GM19452 (cell line): ENCODE data around the gene EXOC1L.

Experiments
- ATAC-seq: cut with Tn5 transposase; IDR thresholded peaks from one replicate; pipeline ENCODE4 v1.9.1; 2021; ENCODE audit not compliant: unreplicated experiment

The EXOC1L gene

GRCh38 chr4:55819634-55820033 lies at the start of gene EXOC1L:
TSS of gene EXOC1L (plus strand) at chr4:55819790. CDS start at chr4:55820027, 237 bp downstream.
- ATAC-seq: no peak

- no peak for ATAC-seq
Measured at GRCh38 chr4:55770662-55771061, 48.9 kb upstream of the EXOC1L start.

- ATAC-seq: no peak
Measured at GRCh38 chr4:55781341-55781740, 38.2 kb upstream of the EXOC1L start.

- no peak for ATAC-seq
Measured at GRCh38 chr4:55781812-55782211, 37.8 kb upstream of the EXOC1L start.

- no peak for ATAC-seq
Measured at GRCh38 chr4:55783584-55783983, 36.0 kb upstream of the EXOC1L start.

- no peak for ATAC-seq
Measured at GRCh38 chr4:55784747-55785146, 34.8 kb upstream of the EXOC1L start.

GRCh38 chr4:55791666-55792065 lies 27.9 kb upstream of the EXOC1L start:
- ATAC-seq: no peak

GRCh38 chr4:55793479-55793878 lies 26.1 kb upstream of the EXOC1L start:
- no peak for ATAC-seq

- ATAC-seq: no peak
Measured at GRCh38 chr4:55794053-55794452, 25.5 kb upstream of the EXOC1L start.

- no peak for ATAC-seq
Measured at GRCh38 chr4:55795341-55795740, 24.2 kb upstream of the EXOC1L start.

GRCh38 chr4:55801498-55801897 lies 18.1 kb upstream of the EXOC1L start:
- no peak for ATAC-seq

GRCh38 chr4:55807556-55807955 lies 12.0 kb upstream of the EXOC1L start:
- no peak for ATAC-seq

- ATAC-seq: no peak
Measured at GRCh38 chr4:55808186-55808585, 11.4 kb upstream of the EXOC1L start.

- ATAC-seq: no peak
Measured at GRCh38 chr4:55808632-55809031, 11.0 kb upstream of the EXOC1L start.

GRCh38 chr4:55817691-55818090 lies 1.9 kb upstream of the EXOC1L start:
- no peak for ATAC-seq

- no peak for ATAC-seq
Measured at GRCh38 chr4:55820279-55820678, 689 bp downstream of the EXOC1L start.

- no peak for ATAC-seq
Measured at GRCh38 chr4:55822329-55822728, 2.7 kb downstream of the EXOC1L start.

GRCh38 chr4:55824865-55825264 lies 5.3 kb downstream of the EXOC1L start:
- ATAC-seq: no peak

- no peak for ATAC-seq
Measured at GRCh38 chr4:55826986-55827385, 7.4 kb downstream of the EXOC1L start.

- no peak for ATAC-seq
Measured at GRCh38 chr4:55827582-55827981, 8.0 kb downstream of the EXOC1L start.

GRCh38 chr4:55830048-55830447 lies 10.5 kb downstream of the EXOC1L start:
- no peak for ATAC-seq

- no peak for ATAC-seq
Measured at GRCh38 chr4:55830716-55831115, 11.1 kb downstream of the EXOC1L start.

GRCh38 chr4:55834086-55834795 lies 14.7 kb downstream of the EXOC1L start:
- ATAC-seq: no peak
